ENCODE results near the gene RAPGEF6. TPM values are rescaled to one million over a fixed set of nuclear protein-coding genes. Genes with fewer than 3 reads are reported as not detected.

The RAPGEF6 gene
- total and polyA plus RNA-seq, 2 experiments from 2014 or later, result 9.5 to 20.3 TPM

DNA sequence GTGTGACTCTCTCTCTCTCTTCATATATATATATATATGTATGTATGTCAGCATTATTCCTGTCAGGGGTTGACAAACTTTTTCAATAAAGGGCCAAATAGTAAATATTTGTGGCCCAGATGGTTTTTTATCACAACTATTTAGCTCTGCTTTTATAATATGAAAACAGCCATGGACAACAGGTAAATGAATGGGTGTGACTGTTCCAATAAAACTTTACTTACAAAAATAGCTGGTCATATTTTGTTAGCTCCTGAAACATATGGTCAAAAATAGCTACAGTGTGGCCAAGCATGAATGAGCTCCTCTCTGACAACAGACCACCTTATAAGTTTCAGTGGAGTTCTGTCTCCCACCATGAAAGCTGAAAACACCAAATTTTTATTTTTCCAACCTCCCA lies 21.6 kb downstream of the RAPGEF6 start:
- Mint-ChIP-seq H3K9me3 (no peaks in the 10 kb centered on the region), H3K36me3 (ENCODE audit: low read depth) (no peaks in the 10 kb centered on the region; the same call in 2 of the 3 replicates)

More for the DNA sequence above, 21.6 kb downstream of the RAPGEF6 start:
- Histone ChIP-seq H3K79me2 (replicated peaks; ENCODE audit: insufficient read depth) (peaks cover 100% of the 10 kb centered on the region), H3K4me1 (ENCODE audit: insufficient read depth) (peaks cover 30% of the 10 kb centered on the region), H4K20me1 (replicated peaks; ENCODE audit: insufficient read depth) (peaks cover 19% of the 10 kb centered on the region; the same call in 1 of the 2 replicates), H3K4me3 (no peak overlapping the region), H3K4me2 (no peak overlapping the region), H3K36me3 (ENCODE audit: insufficient read depth) (no peaks in the 10 kb centered on the region), H2AFZ (no peak overlapping the region), H3K27me3 (ENCODE audit: insufficient read depth) (no peaks in the 10 kb centered on the region), H3K27ac (ENCODE audit: low read depth) (no peak overlapping the region), H3K9me2 (ENCODE audit: insufficient read depth) (no peaks in the 10 kb centered on the region), H3F3A (replicated peaks; ENCODE audit: low read depth) (no peaks in the 10 kb centered on the region)
- Mint-ChIP-seq H3K4me3 (no peak overlapping the region), H3K27me3 (ENCODE audit: insufficient read depth, low read depth, poor library complexity) (no peaks in the 10 kb centered on the region), H3K4me1 (peaks cover 20% of the 10 kb centered on the region), H3K27ac (no peak overlapping the region)
- ATAC-seq, result no peak
- TF ChIP-seq, protein P1, sequence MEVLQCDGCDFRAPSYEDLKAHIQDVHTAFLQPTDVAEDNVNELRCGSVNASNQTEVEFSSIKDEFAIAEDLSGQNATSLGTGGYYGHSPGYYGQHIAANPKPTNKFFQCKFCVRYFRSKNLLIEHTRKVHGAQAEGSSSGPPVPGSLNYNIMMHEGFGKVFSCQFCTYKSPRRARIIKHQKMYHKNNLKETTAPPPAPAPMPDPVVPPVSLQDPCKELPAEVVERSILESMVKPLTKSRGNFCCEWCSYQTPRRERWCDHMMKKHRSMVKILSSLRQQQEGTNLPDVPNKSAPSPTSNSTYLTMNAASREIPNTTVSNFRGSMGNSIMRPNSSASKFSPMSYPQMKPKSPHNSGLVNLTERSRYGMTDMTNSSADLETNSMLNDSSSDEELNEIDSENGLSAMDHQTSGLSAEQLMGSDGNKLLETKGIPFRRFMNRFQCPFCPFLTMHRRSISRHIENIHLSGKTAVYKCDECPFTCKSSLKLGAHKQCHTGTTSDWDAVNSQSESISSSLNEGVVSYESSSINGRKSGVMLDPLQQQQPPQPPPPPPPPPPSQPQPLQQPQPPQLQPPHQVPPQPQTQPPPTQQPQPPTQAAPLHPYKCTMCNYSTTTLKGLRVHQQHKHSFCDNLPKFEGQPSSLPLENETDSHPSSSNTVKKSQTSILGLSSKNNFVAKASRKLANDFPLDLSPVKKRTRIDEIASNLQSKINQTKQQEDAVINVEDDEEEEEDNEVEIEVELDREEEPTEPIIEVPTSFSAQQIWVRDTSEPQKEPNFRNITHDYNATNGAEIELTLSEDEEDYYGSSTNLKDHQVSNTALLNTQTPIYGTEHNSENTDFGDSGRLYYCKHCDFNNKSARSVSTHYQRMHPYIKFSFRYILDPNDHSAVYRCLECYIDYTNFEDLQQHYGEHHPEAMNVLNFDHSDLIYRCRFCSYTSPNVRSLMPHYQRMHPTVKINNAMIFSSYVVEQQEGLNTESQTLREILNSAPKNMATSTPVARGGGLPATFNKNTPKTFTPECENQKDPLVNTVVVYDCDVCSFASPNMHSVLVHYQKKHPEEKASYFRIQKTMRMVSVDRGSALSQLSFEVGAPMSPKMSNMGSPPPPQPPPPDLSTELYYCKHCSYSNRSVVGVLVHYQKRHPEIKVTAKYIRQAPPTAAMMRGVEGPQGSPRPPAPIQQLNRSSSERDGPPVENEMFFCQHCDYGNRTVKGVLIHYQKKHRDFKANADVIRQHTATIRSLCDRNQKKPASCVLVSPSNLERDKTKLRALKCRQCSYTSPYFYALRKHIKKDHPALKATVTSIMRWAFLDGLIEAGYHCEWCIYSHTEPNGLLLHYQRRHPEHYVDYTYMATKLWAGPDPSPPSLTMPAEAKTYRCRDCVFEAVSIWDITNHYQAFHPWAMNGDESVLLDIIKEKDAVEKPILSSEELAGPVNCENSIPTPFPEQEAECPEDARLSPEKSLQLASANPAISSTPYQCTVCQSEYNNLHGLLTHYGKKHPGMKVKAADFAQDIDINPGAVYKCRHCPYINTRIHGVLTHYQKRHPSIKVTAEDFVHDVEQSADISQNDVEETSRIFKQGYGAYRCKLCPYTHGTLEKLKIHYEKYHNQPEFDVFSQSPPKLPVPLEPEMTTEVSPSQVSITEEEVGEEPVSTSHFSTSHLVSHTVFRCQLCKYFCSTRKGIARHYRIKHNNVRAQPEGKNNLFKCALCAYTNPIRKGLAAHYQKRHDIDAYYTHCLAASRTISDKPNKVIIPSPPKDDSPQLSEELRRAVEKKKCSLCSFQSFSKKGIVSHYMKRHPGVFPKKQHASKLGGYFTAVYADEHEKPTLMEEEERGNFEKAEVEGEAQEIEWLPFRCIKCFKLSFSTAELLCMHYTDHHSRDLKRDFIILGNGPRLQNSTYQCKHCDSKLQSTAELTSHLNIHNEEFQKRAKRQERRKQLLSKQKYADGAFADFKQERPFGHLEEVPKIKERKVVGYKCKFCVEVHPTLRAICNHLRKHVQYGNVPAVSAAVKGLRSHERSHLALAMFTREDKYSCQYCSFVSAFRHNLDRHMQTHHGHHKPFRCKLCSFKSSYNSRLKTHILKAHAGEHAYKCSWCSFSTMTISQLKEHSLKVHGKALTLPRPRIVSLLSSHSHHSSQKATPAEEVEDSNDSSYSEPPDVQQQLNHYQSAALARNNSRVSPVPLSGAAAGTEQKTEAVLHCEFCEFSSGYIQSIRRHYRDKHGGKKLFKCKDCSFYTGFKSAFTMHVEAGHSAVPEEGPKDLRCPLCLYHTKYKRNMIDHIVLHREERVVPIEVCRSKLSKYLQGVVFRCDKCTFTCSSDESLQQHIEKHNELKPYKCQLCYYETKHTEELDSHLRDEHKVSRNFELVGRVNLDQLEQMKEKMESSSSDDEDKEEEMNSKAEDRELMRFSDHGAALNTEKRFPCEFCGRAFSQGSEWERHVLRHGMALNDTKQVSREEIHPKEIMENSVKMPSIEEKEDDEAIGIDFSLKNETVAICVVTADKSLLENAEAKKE (CRISPR knock-in tag; IDR thresholded peaks at IDR 0.05), result no peak
- TF ChIP-seq POLR2AphosphoS5 (IDR thresholded peaks at IDR 0.05; ENCODE audit: low read depth), result no peak
- TF ChIP-seq CREB1 (CRISPR knock-in tag; IDR thresholded peaks at IDR 0.05; ENCODE audit: low read depth), result no peak
- no peak for DNase-seq (ENCODE audit: low spot score)

All from GM23338 (cell line).